K562 (cell line): ENCODE results near the gene DNASE1L1. TPM values are rescaled to one million over a fixed set of nuclear protein-coding genes. Genes with fewer than 3 reads are reported as not detected.
A peak's percentile ranks its signal among the peaks of the same experiment; 100 is the strongest.

ENCODE experiments used
- E2F1 ChIP-seq: sonication (generic); formaldehyde crosslinking; IDR thresholded peaks from 2 replicates; pipeline ENCODE4 v1.8.1; 2023; ENCODE audit warnings: mild to moderate bottlenecking, missing genetic modification reagents, moderate library complexity
- ERF ChIP-seq: fragments of 450-650 bp; formaldehyde crosslinking; IDR thresholded peaks from 2 replicates; pipeline ENCODE4 v1.4.0; 2020; ENCODE audit warnings: mild to moderate bottlenecking, mixed read lengths
- FOXP1 ChIP-seq: sonication (generic); formaldehyde crosslinking; IDR thresholded peaks from 2 replicates; pipeline ENCODE4 v1.8.0; 2022; ENCODE audit warnings: mild to moderate bottlenecking, missing genetic modification reagents
- GABPB2 ChIP-seq: fragments of 250-450 bp; sonication (Bioruptor Pico); conservative IDR thresholded peaks from 2 replicates; pipeline ENCODE4 v1.5.1; 2021; ENCODE audit warnings: mild to moderate bottlenecking
- KDM4B ChIP-seq, 2 experiments: fragments of 450-650 bp in 1 of 2; sonication (generic) in 1 of 2; IDR thresholded peaks; 2 replicates each; pipeline ENCODE4 v1.6.1; 2016 to 2017; ENCODE audit warnings: borderline replicate concordance in 2 of 2, antibody characterized with exemption in 1 of 2, low read depth in 1 of 2, mild to moderate bottlenecking in 1 of 2
- KLF10 ChIP-seq: fragments of 250-450 bp; sonication (Bioruptor Pico); IDR thresholded peaks from 2 replicates; pipeline ENCODE4 v1.6.1; 2021; ENCODE audit warnings: matching md5 sums
- MCM3 ChIP-seq: fragments of 450-650 bp; IDR thresholded peaks from 2 replicates; pipeline ENCODE4 v1.6.1; 2016
- MYNN ChIP-seq, 2 experiments: sonication (generic); formaldehyde crosslinking in 1 of 2; IDR thresholded peaks; 2 replicates each; pipeline versions ENCODE4 v1.5.0 to v1.6.1; 2016 to 2020; ENCODE audit warnings: antibody characterized with exemption in 1 of 2, missing genetic modification reagents in 1 of 2
- PML ChIP-seq: IDR thresholded peaks from 2 replicates; pipeline ENCODE4 v1.6.1; 2012; ENCODE audit warnings: low read length, inconsistent platforms
- POLR2A ChIP-seq: fragments of 450-650 bp; conservative IDR thresholded peaks from 2 replicates; pipeline ENCODE4 v1.6.1; 2016
- POLR2G ChIP-seq: fragments of 200-400 bp; formaldehyde crosslinking; IDR thresholded peaks from 2 replicates; pipeline ENCODE4 v1.6.1; 2017; ENCODE audit warnings: low read depth, mild to moderate bottlenecking, antibody characterized with exemption, low read length, moderate library complexity
- PYGO2 ChIP-seq: fragments of 450-650 bp; IDR thresholded peaks from 2 replicates; pipeline ENCODE4 v1.6.1; 2016; ENCODE audit warnings: mild to moderate bottlenecking, missing genetic modification characterization, moderate library complexity, missing compliant biosample characterization
- RBM22 ChIP-seq: fragments of 200-400 bp; formaldehyde crosslinking; IDR thresholded peaks from 2 replicates; pipeline ENCODE4 v1.6.1; 2018; ENCODE audit warnings: low read length, low read depth; ENCODE audit not compliant: poor library complexity, severe bottlenecking
- RBM39 ChIP-seq: fragments of 200-400 bp; formaldehyde crosslinking; optimal IDR thresholded peaks from 2 replicates; pipeline ENCODE3; 2018; ENCODE audit warnings: low read depth, low read length
- RFX7 ChIP-seq: fragments of 250-450 bp; sonication (Bioruptor Pico); IDR thresholded peaks from 2 replicates; pipeline ENCODE4 v1.5.1; 2021; ENCODE audit warnings: mild to moderate bottlenecking
- RNF2 ChIP-seq: sonication (generic); IDR thresholded peaks from 2 replicates; pipeline ENCODE4 v1.6.1; 2016
- SMAD3 ChIP-seq: fragments of 450-650 bp; formaldehyde crosslinking; conservative IDR thresholded peaks from 2 replicates; pipeline ENCODE4 v1.4.0; 2020; ENCODE audit warnings: mild to moderate bottlenecking
- SNRNP70 ChIP-seq: fragments of 200-400 bp; formaldehyde crosslinking; optimal IDR thresholded peaks from 2 replicates; pipeline ENCODE3; 2017; ENCODE audit warnings: low read depth, low read length
- ZNF232 ChIP-seq: sonication (generic); formaldehyde crosslinking; IDR thresholded peaks from 2 replicates; pipeline ENCODE4 v1.8.0; 2022; ENCODE audit warnings: mild to moderate bottlenecking, missing genetic modification reagents
- ZNF398 ChIP-seq: fragments of 250-450 bp; sonication (Bioruptor Pico); IDR thresholded peaks from 2 replicates; pipeline ENCODE4 v1.8.0; 2021; ENCODE audit warnings: moderate library complexity, mild to moderate bottlenecking, inconsistent platforms
- polyA plus RNA-seq, 8 experiments: library from polyadenylated mRNA; depleted of rRNA in 4 of 8; stranded (reverse) in 5 of 8; unstranded in 3 of 8; fragments of >200 nt; fragmentation: Nextera tagmentation in 2 of 8; fragmentation: Illumina TruSeq in 1 of 8; extraction: Ambion mirVana in 2 of 8; extraction: Trizol in 1 of 8; gene quantifications; 2 replicates each; pipeline versions ENCODE4 v1.2.1 to v1.2.3, GENCODE V29; 2011 to 2014; ENCODE audit warnings: inconsistent platforms in 1 of 8, missing spikeins in 1 of 8
- total RNA-seq, 7 experiments: library from RNA; depleted of rRNA in 6 of 7; stranded (reverse); fragments of >200 nt in 6 of 7; fragmentation: Illumina TruSeq in 2 of 7; extraction: Trizol in 2 of 7; gene quantifications; 2 replicates each; pipeline versions ENCODE4 v1.2.1 to v1.2.3, GENCODE V29; 2011 to 2021; ENCODE audit warnings: low replicate concordance in 1 of 7
- TF ChIP-seq, protein P1 (sequence below): conservative IDR thresholded peaks from 2 replicates; pipeline ENCODE4 v1.6.1; 2011; ENCODE audit warnings: low read depth, mild to moderate bottlenecking, low read length; ENCODE audit not compliant: control insufficient read depth
- TF ChIP-seq, protein P2 (sequence below): IDR thresholded peaks from 2 replicates; pipeline ENCODE4 v1.6.1; 2014; ENCODE audit warnings: antibody characterized with exemption

The DNASE1L1 gene
- total and polyA plus RNA-seq, 9 of the 15 experiments (the other 6 are each of a cell fraction or from before 2014, with no cell fraction given): 0.73 to 12.6 (median 7.9) TPM

- TF ChIP-seq, protein P1, sequence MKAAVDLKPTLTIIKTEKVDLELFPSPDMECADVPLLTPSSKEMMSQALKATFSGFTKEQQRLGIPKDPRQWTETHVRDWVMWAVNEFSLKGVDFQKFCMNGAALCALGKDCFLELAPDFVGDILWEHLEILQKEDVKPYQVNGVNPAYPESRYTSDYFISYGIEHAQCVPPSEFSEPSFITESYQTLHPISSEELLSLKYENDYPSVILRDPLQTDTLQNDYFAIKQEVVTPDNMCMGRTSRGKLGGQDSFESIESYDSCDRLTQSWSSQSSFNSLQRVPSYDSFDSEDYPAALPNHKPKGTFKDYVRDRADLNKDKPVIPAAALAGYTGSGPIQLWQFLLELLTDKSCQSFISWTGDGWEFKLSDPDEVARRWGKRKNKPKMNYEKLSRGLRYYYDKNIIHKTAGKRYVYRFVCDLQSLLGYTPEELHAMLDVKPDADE: peak; percentile 88
- TF ChIP-seq RBM22: peak; percentile 33
- TF ChIP-seq SNRNP70: peak; percentile 59
- peak; percentile 92 for TF ChIP-seq RBM39
- TF ChIP-seq KLF10 (CRISPR knock-in tag): no peak
- TF ChIP-seq GABPB2: 0 out of 2 replicates have a peak, but pooled peaks have one; percentile 69
- no peak for TF ChIP-seq PYGO2
- TF ChIP-seq ERF (CRISPR knock-in tag): peak; percentile 93
- no peak for TF ChIP-seq ZNF398 (CRISPR knock-in tag)
- no peak for TF ChIP-seq MCM3
- TF ChIP-seq E2F1 (CRISPR knock-in tag): peak; percentile 77
- peak; percentile 44; the same call in 1 of the 2 replicates for TF ChIP-seq RFX7
- TF ChIP-seq, protein P2, sequence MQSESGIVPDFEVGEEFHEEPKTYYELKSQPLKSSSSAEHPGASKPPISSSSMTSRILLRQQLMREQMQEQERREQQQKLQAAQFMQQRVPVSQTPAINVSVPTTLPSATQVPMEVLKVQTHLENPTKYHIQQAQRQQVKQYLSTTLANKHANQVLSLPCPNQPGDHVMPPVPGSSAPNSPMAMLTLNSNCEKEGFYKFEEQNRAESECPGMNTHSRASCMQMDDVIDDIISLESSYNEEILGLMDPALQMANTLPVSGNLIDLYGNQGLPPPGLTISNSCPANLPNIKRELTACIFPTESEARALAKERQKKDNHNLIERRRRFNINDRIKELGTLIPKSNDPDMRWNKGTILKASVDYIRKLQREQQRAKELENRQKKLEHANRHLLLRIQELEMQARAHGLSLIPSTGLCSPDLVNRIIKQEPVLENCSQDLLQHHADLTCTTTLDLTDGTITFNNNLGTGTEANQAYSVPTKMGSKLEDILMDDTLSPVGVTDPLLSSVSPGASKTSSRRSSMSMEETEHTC: 0 out of 2 replicates have a peak, but pooled peaks have one; percentile 8
- TF ChIP-seq ZNF232: no peak
- TF ChIP-seq POLR2A: peak; percentile 96
- TF ChIP-seq PML: peak; percentile 87
- peak; percentile 43; the same call in 1 of the 2 replicates for TF ChIP-seq FOXP1 (CRISPR knock-in tag)
- peak; percentile 90 for TF ChIP-seq MYNN (IDR thresholded peaks at IDR 0.05)
- TF ChIP-seq MYNN (CRISPR knock-in tag; IDR thresholded peaks at IDR 0.05): no peak
- TF ChIP-seq KDM4B (IDR thresholded peaks at IDR 0.05; ENCODE audit: borderline replicate concordance in 2 of 2, low read depth in 1 of 2): no peak
- TF ChIP-seq POLR2G: 0 out of 2 replicates have a peak, but pooled peaks have one; percentile 23
- TF ChIP-seq SMAD3 (CRISPR knock-in tag): peak; percentile 91
- no peak for TF ChIP-seq RNF2
Observed at GRCh38 chrX:154401045-154401799, 7.8 kb downstream of the DNASE1L1 start (continued).
